ENCODE measurements around the gene NCAPH2. TPM values are rescaled to one million over a fixed set of nuclear protein-coding genes. Genes with fewer than 3 reads are reported as not detected.

The NCAPH2 gene
- total and polyA plus RNA-seq, 9 of the 15 experiments (the other 6 are each of a cell fraction or from before 2014, with no cell fraction given) = 3.6 to 88.6 (median 32.4) TPM

GRCh38 chr22:50530580-50530876 lies 22.5 kb downstream of the NCAPH2 start:
- H3K27me3 ChIP-seq (ENCODE audit: control insufficient read depth in 2 of 2, insufficient read depth in 2 of 2, low read length in 2 of 2) = no peaks in the 10 kb centered on the region
- H3K4me1 ChIP-seq (replicated peaks in 1 of 2; ENCODE audit: control insufficient read depth in 2 of 2, insufficient read depth in 2 of 2, low read length in 2 of 2) = peaks cover 18 to 56% of the 10 kb centered on the region in 2 experiments; a peak in 4 of 5 replicates
- peaks cover 14% of the 10 kb centered on the region; the same call in 2 of the 3 replicates for H3K79me2 ChIP-seq (ENCODE audit: control insufficient read depth, insufficient read depth, low read length)
- H3K9me3 ChIP-seq (replicated peaks; ENCODE audit: control insufficient read depth, insufficient read depth, low read depth, low read length) = 0 out of 2 replicates have a peak, but pooled peaks cover 2% of the 10 kb centered on the region
- intact Hi-C loops (cut with micrococcal nuclease) (no loop called here), in situ Hi-C loops (cut with MboI) (no loop called here)
- H4K20me1 ChIP-seq (replicated peaks; ENCODE audit: control insufficient read depth, insufficient read depth, low read length) = no peaks in the 10 kb centered on the region
- H3K4me3 ChIP-seq = no peak overlapping the region
- peak; percentile 55; the same call in 1 of the 2 replicates for TF ChIP-seq POLR2G (IDR thresholded peaks at IDR 0.05; ENCODE audit: low read depth, low read length)
- TF ChIP-seq RBM17 (IDR thresholded peaks at IDR 0.05; ENCODE audit: borderline replicate concordance, low read depth, low read length) = no peak
- 98% methylated on average over 7 of the region's 21 CpGs for WGBS (ENCODE audit: insufficient coverage, low coverage, missing lambda C conversion rate)
- no peaks in the 10 kb centered on the region for H3K36me3 ChIP-seq (ENCODE audit: control insufficient read depth, insufficient read depth, low read length)
- no peak for ATAC-seq
- BruUV-seq (replicated peaks) = no TSS peak
- no peak for FAIRE-seq
- ChIA-PET CTCF (ENCODE audit: low intra/inter-chr PET ratio) (no interaction called here), POLR2A (no interaction called here)
- no peak overlapping the region for H3K4me2 ChIP-seq (ENCODE audit: insufficient read depth, low read length)
- H3K9me1 ChIP-seq (ENCODE audit: control insufficient read depth, insufficient read depth, low read length) = no peaks in the 10 kb centered on the region
- H3K9ac ChIP-seq (ENCODE audit: insufficient read depth in 1 of 2, low read depth in 2 of 2, low read length in 2 of 2) = no peak overlapping the region
- no peak overlapping the region for H2AFZ ChIP-seq (ENCODE audit: low read depth, low read length)
- H3K27ac ChIP-seq (ENCODE audit: extremely low read depth, low read depth, low read length) = no peak overlapping the region
- DNase-seq (ENCODE audit: extremely low read depth in 1 of 4, low spot score in 3 of 4) = no peak

DNA sequence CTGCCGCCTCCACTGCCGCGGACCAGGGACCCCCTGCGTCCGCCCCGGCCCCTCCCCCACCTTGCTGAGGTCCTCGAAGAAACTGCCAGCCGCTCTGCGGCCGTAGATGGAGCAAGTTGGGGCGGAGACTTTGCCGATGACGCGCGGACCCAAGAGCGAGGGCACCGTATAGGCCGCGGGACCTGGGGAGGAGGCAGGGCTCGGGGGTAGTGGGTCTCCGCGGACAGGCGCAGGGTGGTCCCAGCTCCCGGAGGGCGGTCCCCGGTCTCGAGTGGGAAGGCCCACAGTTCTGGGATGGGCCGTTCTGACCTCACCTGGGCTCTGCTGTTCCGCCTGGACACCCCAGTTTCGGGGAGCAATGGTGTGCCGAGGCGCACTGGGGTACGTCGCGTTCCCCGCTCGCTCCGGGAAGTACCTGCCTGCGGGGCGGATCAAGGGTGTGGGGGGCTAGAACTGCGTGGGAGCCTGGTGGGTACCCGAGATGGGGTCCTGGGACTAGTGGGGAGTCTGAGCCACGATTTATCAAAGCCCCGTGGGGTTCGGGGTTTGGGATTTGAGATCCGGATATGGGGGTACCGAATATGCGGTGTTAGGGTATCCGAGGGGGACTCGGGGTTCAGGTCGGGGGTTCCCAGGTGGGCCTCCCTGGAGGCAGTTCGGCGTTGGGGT lies 23.0 kb downstream of the NCAPH2 start:
- WGBS (ENCODE audit: insufficient coverage, low coverage, missing lambda C conversion rate) = 96% methylated on average over 13 of the region's 53 CpGs
- ATAC-seq (no peak), FAIRE-seq (no peak), DNase-seq (ENCODE audit: extremely low read depth in 1 of 4, low spot score in 3 of 4) (no peak)
- H3K36me3 ChIP-seq (ENCODE audit: control insufficient read depth, insufficient read depth, low read length) = no peaks in the 10 kb centered on the region
- intact Hi-C loops (cut with micrococcal nuclease) = no loop called here
- peaks cover 18 to 51% of the 10 kb centered on the region in 2 experiments; a peak in 4 of 5 replicates for H3K4me1 ChIP-seq (replicated peaks in 1 of 2; ENCODE audit: control insufficient read depth in 2 of 2, insufficient read depth in 2 of 2, low read length in 2 of 2)
- no peak overlapping the region for H3K4me2 ChIP-seq (ENCODE audit: insufficient read depth, low read length)
- no peaks in the 10 kb centered on the region for H3K27me3 ChIP-seq (ENCODE audit: control insufficient read depth in 2 of 2, insufficient read depth in 2 of 2, low read length in 2 of 2)
- H3K27ac ChIP-seq (ENCODE audit: extremely low read depth, low read depth, low read length) = no peak overlapping the region
- no peaks in the 10 kb centered on the region for H4K20me1 ChIP-seq (replicated peaks; ENCODE audit: control insufficient read depth, insufficient read depth, low read length)
- H3K9ac ChIP-seq (ENCODE audit: insufficient read depth in 1 of 2, low read depth in 2 of 2, low read length in 2 of 2) = no peak overlapping the region
- ChIA-PET POLR2A (no interaction called here), CTCF (ENCODE audit: low intra/inter-chr PET ratio) (no interaction called here)
- no peak overlapping the region for H2AFZ ChIP-seq (ENCODE audit: low read depth, low read length)
- TF ChIP-seq, protein P1, sequence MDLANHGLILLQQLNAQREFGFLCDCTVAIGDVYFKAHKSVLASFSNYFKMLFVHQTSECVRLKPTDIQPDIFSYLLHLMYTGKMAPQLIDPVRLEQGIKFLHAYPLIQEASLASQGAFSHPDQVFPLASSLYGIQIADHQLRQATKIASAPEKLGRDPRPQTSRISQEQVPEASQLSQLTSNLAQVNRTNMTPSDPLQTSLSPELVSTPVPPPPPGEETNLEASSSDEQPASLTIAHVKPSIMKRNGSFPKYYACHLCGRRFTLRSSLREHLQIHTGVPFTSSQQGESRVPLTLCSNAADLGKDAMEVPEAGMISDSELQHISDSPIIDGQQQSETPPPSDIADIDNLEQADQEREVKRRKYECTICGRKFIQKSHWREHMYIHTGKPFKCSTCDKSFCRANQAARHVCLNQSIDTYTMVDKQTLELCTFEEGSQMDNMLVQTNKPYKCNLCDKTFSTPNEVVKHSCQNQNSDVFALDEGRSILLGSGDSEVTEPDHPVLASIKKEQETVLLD (IDR thresholded peaks at IDR 0.05) = no peak
- TF ChIP-seq, protein P2, sequence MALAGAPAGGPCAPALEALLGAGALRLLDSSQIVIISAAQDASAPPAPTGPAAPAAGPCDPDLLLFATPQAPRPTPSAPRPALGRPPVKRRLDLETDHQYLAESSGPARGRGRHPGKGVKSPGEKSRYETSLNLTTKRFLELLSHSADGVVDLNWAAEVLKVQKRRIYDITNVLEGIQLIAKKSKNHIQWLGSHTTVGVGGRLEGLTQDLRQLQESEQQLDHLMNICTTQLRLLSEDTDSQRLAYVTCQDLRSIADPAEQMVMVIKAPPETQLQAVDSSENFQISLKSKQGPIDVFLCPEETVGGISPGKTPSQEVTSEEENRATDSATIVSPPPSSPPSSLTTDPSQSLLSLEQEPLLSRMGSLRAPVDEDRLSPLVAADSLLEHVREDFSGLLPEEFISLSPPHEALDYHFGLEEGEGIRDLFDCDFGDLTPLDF (CRISPR knock-in tag; IDR thresholded peaks at IDR 0.05) = no peak
- TF ChIP-seq HMG20B (CRISPR knock-in tag; IDR thresholded peaks at IDR 0.05) (no peak), POLR2G (IDR thresholded peaks at IDR 0.05; ENCODE audit: low read depth, low read length) (peak; percentile 55), SMARCA4 (IDR thresholded peaks at IDR 0.05) (no peak), COPS2 (conservative IDR thresholded peaks at IDR 0.05) (no peak)
- H3K79me2 ChIP-seq (ENCODE audit: control insufficient read depth, insufficient read depth, low read length) = peaks cover 12% of the 10 kb centered on the region; the same call in 2 of the 3 replicates
- no TSS peak for BruUV-seq (replicated peaks)
- H3K9me3 ChIP-seq (replicated peaks; ENCODE audit: control insufficient read depth, insufficient read depth, low read depth, low read length) = 0 out of 2 replicates have a peak, but pooled peaks cover 2% of the 10 kb centered on the region
- H3K9me1 ChIP-seq (ENCODE audit: control insufficient read depth, insufficient read depth, low read length) = no peaks in the 10 kb centered on the region
- no peak overlapping the region for H3K4me3 ChIP-seq
- in situ Hi-C loops (cut with MboI) = no loop called here
